ENCODE measurements around the gene ZIC1.

Gene ZIC1

GRCh38 chr3:147380387-147380951 lies 28.7 kb upstream of the ZIC1 start:
- DNase-seq (ENCODE audit: low read depth in 2 of 2): no peak

GRCh38 chr3:147380977-147381376 lies 28.2 kb upstream of the ZIC1 start:
- no peak for DNase-seq (ENCODE audit: low read depth in 2 of 2)

- DNase-seq (ENCODE audit: low read depth in 2 of 2): no peak
These were observed 27.6 kb upstream of the ZIC1 start for GRCh38 chr3:147381596-147381995.

GRCh38 chr3:147383617-147384016 lies 25.5 kb upstream of the ZIC1 start:
- no peak for DNase-seq (ENCODE audit: low read depth in 2 of 2)

GRCh38 chr3:147384210-147385058 lies 24.7 kb upstream of the ZIC1 start:
- no peak for DNase-seq (ENCODE audit: low read depth in 2 of 2)

- no peak for DNase-seq (ENCODE audit: low read depth in 2 of 2)
These were observed 23.8 kb upstream of the ZIC1 start for GRCh38 chr3:147385059-147386012.

GRCh38 chr3:147387291-147387884 lies 21.8 kb upstream of the ZIC1 start:
- no peak for DNase-seq (ENCODE audit: low read depth in 2 of 2)

- no peak for DNase-seq (ENCODE audit: low read depth in 2 of 2)
These were observed 21.1 kb upstream of the ZIC1 start for GRCh38 chr3:147387885-147388699.

- DNase-seq (ENCODE audit: low read depth in 2 of 2): no peak
These were observed 20.2 kb upstream of the ZIC1 start for GRCh38 chr3:147388700-147389580.

- no peak for DNase-seq (ENCODE audit: low read depth in 2 of 2)
These were observed 19.4 kb upstream of the ZIC1 start for GRCh38 chr3:147389717-147390116.

- no peak for DNase-seq (ENCODE audit: low read depth in 2 of 2)
These were observed 18.3 kb upstream of the ZIC1 start for GRCh38 chr3:147390589-147391569.

- DNase-seq (ENCODE audit: low read depth in 2 of 2): peak; percentile 63 to 67
These were observed 17.2 kb upstream of the ZIC1 start for GRCh38 chr3:147391781-147392624.

GRCh38 chr3:147392625-147392946 lies 16.6 kb upstream of the ZIC1 start:
- no peak for DNase-seq (ENCODE audit: low read depth in 2 of 2)

- DNase-seq (ENCODE audit: low read depth in 2 of 2): peak in 1 of 2 experiments; percentile 39
These were observed 15.8 kb upstream of the ZIC1 start for GRCh38 chr3:147393261-147393942.

- DNase-seq (ENCODE audit: low read depth in 2 of 2): no peak
These were observed 15.0 kb upstream of the ZIC1 start for GRCh38 chr3:147393943-147394883.

- DNase-seq (ENCODE audit: low read depth in 2 of 2): no peak
These were observed 14.3 kb upstream of the ZIC1 start for GRCh38 chr3:147394884-147395225.

Data from fibroblast of skin of left quadriceps (primary cell).